Psoas muscle (tissue), 8 donors: ENCODE data around the gene NEURL1B. TPM values are rescaled to one million over a fixed set of nuclear protein-coding genes. Genes with fewer than 3 reads are reported as not detected.
A peak's percentile ranks its signal among the peaks of the same experiment; 100 is the strongest.

ENCODE experiments used
- ATAC-seq, 4 donors: fragments of 200-7000 bp; cut with Tn5 transposase; one replicate each; pipeline ENCODE4 v1.9.1; 2020; ENCODE audit warnings: moderate library complexity in 3 of 4, mild to moderate bottlenecking in 2 of 4
- DNase-seq, 2 donors: peaks; one replicate each; pipeline ENCODE4 v3.0.0-alpha.2; 2020
- H3K27ac ChIP-seq: fragments of 200-600 bp; one replicate; pipeline ENCODE4 v1.8.0; 2022
- H3K27me3 ChIP-seq, 3 donors: fragments of 200-600 bp in 1 of 3; one replicate each; pipeline versions ENCODE4 v1.6.1 to v1.8.0; 2013 to 2022; ENCODE audit warnings: low read length in 2 of 3, mild to moderate bottlenecking in 2 of 3, moderate library complexity in 1 of 3; ENCODE audit not compliant: insufficient read depth in 3 of 3
- H3K36me3 ChIP-seq, 2 donors: fragments of 200-600 bp in 1 of 2; one replicate each; pipeline versions ENCODE4 v1.6.1 to v1.8.0; 2013 to 2022; ENCODE audit warnings: low read depth in 1 of 2, mild to moderate bottlenecking in 1 of 2, moderate library complexity in 1 of 2; ENCODE audit not compliant: insufficient read depth in 1 of 2
- H3K4me1 ChIP-seq: fragments of 200-600 bp; one replicate; pipeline ENCODE4 v1.8.0; 2022
- H3K4me3 ChIP-seq: fragments of 200-600 bp; one replicate; pipeline ENCODE4 v1.8.0; 2022; ENCODE audit warnings: mild to moderate bottlenecking
- H3K9me3 ChIP-seq: fragments of 200-600 bp; one replicate; pipeline ENCODE4 v1.8.0; 2022
- CTCF ChIP-seq: fragments of 200-600 bp; IDR thresholded peaks from one replicate; pipeline ENCODE4 v1.8.0; 2022; ENCODE audit warnings: antibody characterized with exemption
- WGBS, 3 donors: extraction: QIAGEN DNeasy Blood & Tissue Kit; methylation state at CpG; one replicate each; pipeline versions ENCODE4 v1.1.6 to v1.1.7; 2013; 5-methylcytosine and 5-hydroxymethylcytosine counted together
- intact Hi-C, 2 donors: fragments of 100-400 bp; cut with DNase I; formaldehyde crosslinking; loops; one replicate each; pipeline versions ENCODE4 v1.11.0 to v1.14.2; 2022
- polyA plus RNA-seq, 3 donors: library from polyadenylated mRNA; stranded (reverse); fragments of 200-250 nt; gene quantifications; one replicate each; pipeline ENCODE4 v1.2.3, GENCODE V29; 2013
- total RNA-seq, 4 donors: library from RNA; stranded (reverse); fragmentation: NEBNext Ultra II Directional in 2 of 4; extraction: Animal tissue kit (Norgen Biotek cat#: 25700) in 2 of 4; gene quantifications; one replicate each; pipeline versions ENCODE4 v1.2.1 to v1.2.4, GENCODE V29; 2021 to 2023
- donor health status: healthy with polysubstance abuse.
- donor health status: DM: no; HTN: no; CAD: no; lungs with moderate emphysema.
- donor health status: Bipolar disorder and iron deficiency.
- donor health status: healthy.
- donor health status: DM: yes; HTN: yes; CAD: no.
- donor health status: DM: no; HTN: no; CAD: no.
- donor health status: DM: no; HTN: no; CAD: no.
- donor health status: DM: yes; HTN: yes; CAD: no.

The NEURL1B gene
- total and polyA plus RNA-seq, 7 donors, result 8.0 to 20.4 (median 13.7) TPM

GRCh38 chr5:172644711-172645110, 3.6 kb downstream of the NEURL1B start:
- Histone ChIP-seq H3K4me3 (peak overlapping the region; percentile 81), H3K4me1 (peaks cover 20% of the 10 kb centered on the region), H3K36me3 (no peaks in the 10 kb centered on the region), H3K9me3 (no peaks in the 10 kb centered on the region), H3K27ac (peak overlapping the region; percentile 78), H3K27me3 (peaks cover 0 to 31% (median 3%) of the 10 kb centered on the region in 3 donors)
- ATAC-seq (no peak), DNase-seq (peak in 1 of 2 donors; percentile 15)
- WGBS, 3 donors, result 67 to 74% (median 69%) methylated on average over 8 of the region's 8 CpGs
- intact Hi-C loops, result loop anchor here in 1 of 2 donors (5.0 kb wide), 1 partner anchor 53 kb away; no protein-coding TSS in a partner anchor
- TF ChIP-seq CTCF, result no peak

- intact Hi-C loops, result no loop called here
These were observed 4.4 kb downstream of the NEURL1B start for GRCh38 chr5:172645271-172646055.

GRCh38 chr5:172646716-172647285, 5.7 kb downstream of the NEURL1B start:
- DNase-seq (no peak), ATAC-seq (no peak)
- intact Hi-C loops, result no loop called here
- peak; percentile 24 for TF ChIP-seq CTCF
- 48 to 65% (median 62%) methylated on average over 10 of the region's 10 CpGs for WGBS, 3 donors
- Histone ChIP-seq H3K9me3 (no peaks in the 10 kb centered on the region), H3K27ac (peak overlapping the region; percentile 51), H3K4me1 (peaks cover 10% of the 10 kb centered on the region), H3K27me3 (peaks cover 0 to 16% (median 0%) of the 10 kb centered on the region in 3 donors), H3K4me3 (peak overlapping the region; percentile 81), H3K36me3 (no peaks in the 10 kb centered on the region)

More at GRCh38 chr5:172645271-172646055, 4.4 kb downstream of the NEURL1B start:
- DNase-seq (peak in 1 of 2 donors; percentile 20), ATAC-seq (no peak)
- peaks cover 19% of the 10 kb centered on the region for H3K4me1 ChIP-seq
- peaks cover 0 to 26% (median 3%) of the 10 kb centered on the region in 3 donors for H3K27me3 ChIP-seq
- peak overlapping the region; percentile 81 for H3K4me3 ChIP-seq
- no peaks in the 10 kb centered on the region for H3K9me3 ChIP-seq
- H3K36me3 ChIP-seq, result no peaks in the 10 kb centered on the region
- TF ChIP-seq CTCF, result no peak
- H3K27ac ChIP-seq, result peak overlapping the region; percentile 41
- 65 to 70% (median 69%) methylated on average over 11 of the region's 11 CpGs for WGBS, 3 donors

GRCh38 chr5:172647352-172648012, 6.4 kb downstream of the NEURL1B start:
- H3K36me3 ChIP-seq, result no peaks in the 10 kb centered on the region
- ATAC-seq (no peak), DNase-seq (no peak)
- TF ChIP-seq CTCF, result no peak
- WGBS, 3 donors, result 69 to 73% (median 70%) methylated on average over 10 to 11 of the region's 11 CpGs
- peak overlapping the region; percentile 81 for H3K4me3 ChIP-seq
- intact Hi-C loops, result no loop called here
- peaks cover 0 to 12% (median 0%) of the 10 kb centered on the region in 3 donors for H3K27me3 ChIP-seq
- H3K27ac ChIP-seq, result peak overlapping the region; percentile 51
- H3K4me1 ChIP-seq, result peaks cover 10% of the 10 kb centered on the region
- no peaks in the 10 kb centered on the region for H3K9me3 ChIP-seq
